EL (cell line): ENCODE data around the gene C15orf62.

Experiments used
- DNase-seq: peaks from one replicate; pipeline ENCODE4 v3.0.0-alpha.2; 2016

C15orf62 gene

DNA sequence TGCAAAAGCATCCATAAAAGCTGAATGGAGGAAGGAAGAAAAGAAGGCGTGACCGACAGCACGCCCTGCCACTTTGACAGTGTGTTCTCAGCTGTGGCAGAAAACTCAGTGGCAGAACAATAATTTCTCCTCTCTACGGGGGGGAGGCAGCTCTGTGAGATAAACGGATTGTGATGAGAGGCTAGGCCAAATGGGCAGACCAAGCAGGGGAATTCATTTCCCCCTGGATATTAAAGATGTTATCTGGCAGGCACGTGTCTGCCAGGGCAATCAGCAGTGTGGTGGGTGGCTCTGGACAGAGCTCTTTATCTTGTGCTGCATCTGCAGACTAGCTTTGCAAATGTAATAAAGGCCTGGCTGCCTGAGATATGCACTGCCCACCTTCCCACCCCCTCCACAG is 12.8 kb upstream of the C15orf62 start:
- no peak for DNase-seq

DNA sequence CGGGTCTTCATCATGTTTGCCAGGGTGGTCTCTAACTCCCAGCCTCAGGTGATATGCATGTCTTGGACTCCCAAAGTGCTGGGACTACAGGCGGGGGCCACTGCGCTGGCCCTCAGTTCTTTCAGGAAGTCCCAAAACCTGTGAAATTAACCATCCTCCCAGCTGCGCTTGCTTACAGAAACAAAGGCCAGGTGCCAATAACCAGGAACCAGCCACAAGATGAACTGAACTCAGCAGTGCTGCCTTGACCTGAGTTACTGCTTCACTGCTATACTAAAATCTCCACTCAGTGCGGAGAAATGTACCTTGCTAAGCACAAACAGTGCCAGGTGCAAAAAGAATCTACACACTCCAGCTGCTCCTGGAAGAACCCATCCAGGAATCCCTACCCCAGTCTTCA is 9.8 kb upstream of the C15orf62 start:
- no peak for DNase-seq

- DNase-seq, result peak; percentile 59
Measured at GRCh38 chr15:40762919-40763800, 6.6 kb upstream of the C15orf62 start.

DNA sequence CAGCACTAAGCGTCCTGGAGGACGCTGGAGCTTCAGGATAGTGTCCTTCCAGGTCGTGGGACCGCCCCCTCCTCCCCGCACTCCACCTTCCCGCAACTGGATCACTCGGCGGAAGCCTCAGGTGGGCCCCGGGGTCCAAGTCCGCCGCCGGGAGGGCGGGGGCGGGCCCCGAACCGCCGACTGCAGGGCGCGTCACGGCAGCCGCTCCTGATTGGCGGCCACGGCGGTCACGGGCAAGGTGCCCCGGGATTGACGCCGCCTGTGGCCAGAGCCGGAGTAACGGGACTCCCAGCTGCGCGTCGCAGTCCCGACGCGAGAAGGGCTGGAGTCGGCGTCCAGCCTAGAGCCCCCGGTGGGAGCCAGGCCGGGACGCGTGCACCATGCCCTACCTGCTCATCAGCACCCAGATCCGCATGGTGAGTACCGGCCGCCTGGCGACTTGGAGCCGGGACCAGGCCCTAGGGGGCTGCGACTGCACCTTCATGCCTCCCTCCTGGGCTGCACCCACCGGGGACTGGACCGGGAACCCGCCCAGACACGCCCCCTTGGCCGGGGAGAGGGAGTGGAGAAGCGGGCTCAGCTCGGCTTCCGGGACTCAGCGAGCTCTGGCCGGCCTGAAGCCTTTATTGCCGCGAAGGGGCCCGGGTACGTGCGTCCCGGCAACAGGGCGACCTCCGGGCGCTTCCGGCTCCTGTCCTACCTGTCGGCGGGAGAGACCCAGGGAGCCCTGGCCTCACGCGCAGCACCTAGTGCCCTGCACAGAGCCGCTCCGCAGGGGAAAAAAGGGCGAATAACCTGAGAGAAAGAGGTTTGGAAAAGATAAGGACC is 5.8 kb upstream of the C15orf62 start, which contains the start of gene GCHFR:
GCHFR (plus strand) TSS at position 268 of the 828 bp plus-strand sequence; CDS start at position 381, 113 bp downstream.
- DNase-seq, result peak; percentile 73

- no peak for DNase-seq
Measured at GRCh38 chr15:40764629-40765103, 5.1 kb upstream of the C15orf62 start.

DNA sequence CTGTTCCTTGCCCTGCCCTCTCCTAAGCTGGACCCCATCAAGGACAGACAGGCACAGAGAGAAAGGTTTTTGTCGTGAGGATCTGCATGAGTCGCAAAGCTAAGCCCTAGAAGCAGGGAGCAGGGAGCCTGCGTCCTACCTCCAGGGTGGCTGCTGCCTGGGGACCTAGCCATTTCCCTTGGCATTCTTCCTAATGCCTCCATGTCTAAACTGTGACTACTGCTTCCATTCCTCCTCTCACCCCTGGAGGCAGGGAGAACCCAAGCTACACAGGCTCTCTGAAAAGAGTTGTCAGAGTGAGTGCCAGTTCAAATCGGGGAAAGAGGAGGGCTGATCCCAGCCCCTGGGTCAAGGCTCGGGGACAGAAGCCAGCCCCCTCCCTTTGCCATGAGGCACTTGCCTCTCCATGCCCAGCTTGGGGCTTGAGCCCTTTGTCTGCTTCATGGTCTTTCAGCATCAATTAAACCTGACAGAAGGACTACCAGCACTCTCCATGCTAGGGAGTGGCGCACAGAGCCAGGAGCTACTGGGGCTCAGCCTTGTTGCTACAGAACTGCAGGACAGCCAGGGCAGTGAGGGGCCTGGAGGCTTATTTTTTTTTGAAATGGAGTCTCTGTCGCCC is 3.5 kb upstream of the C15orf62 start:
- no peak for DNase-seq

DNA sequence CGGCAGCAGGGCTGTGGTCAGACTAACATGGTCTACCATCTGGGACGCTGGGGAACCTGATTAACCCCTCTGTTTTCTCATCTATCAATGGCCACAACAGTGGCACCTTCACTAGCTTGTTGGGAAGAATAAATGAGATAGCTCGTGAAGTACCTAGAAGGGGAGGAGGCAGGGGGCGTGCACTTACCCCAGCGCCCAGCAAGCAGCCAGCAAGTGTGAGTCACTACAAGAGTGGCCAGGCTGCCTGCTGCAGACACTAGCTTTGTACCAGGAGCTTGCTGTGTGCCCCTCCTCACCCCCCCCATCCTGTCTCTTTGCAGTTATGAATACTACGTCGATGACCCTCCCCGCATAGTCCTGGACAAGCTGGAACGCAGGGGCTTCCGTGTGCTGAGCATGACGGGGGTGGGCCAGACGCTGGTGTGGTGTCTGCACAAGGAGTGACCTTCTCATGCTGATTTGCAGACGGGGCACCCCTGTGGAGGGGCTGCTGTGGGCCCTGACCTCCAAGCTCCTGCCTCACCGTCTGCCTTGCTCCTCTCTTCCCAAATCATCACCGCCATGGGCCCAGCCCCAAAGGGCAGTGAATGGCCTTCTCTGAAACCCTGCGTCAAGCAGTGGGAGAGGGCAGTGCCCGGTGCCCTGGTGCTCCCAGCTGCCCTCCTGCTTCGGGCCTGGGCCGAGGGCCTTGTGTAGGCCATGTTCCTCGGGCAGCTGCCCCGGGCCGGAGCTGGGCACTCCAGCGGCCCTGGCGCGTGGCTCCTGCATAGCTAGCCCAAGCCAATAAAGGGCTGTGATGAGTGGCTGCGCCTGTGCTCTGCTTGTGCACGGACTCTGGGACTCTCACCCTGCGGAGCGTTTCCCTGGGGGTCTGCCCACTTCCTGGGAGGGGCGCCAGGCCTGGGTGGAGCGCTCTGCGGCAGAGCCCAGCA is 2.6 kb upstream of the C15orf62 start:
- no peak for DNase-seq

DNA sequence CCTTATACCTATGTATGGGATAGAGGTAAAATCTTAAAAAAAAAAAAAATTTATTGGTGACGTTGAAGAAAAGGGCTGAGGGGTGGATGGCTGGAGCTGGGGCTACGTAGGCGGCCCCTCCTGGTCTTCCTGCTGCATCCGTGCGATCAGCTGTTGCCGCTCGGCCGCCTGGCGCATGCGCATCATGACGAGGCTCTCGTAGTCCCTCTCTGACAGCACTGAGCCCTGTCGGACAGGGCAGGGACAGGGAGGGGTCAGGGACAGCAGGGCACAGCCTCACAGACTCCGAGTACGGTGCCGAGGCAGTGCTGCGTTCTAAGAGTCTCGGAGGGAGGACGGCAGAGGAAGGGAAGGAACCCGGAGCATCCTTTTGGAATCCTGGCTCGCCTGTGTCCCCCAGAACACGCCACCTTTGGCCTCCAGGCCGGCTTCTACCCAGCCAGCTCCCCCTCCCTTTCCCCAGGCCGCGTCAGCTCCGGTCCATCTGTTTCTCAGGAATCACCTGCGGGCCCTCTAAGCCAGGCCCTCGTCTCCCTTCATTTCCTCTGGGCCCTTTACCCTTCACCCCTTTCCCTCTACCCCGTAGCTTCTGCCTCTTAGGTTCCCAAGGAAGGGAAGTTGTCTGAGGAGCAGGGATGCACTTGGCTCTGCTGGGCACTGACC is 1.8 kb upstream of the C15orf62 start:
- DNase-seq, result no peak

DNA sequence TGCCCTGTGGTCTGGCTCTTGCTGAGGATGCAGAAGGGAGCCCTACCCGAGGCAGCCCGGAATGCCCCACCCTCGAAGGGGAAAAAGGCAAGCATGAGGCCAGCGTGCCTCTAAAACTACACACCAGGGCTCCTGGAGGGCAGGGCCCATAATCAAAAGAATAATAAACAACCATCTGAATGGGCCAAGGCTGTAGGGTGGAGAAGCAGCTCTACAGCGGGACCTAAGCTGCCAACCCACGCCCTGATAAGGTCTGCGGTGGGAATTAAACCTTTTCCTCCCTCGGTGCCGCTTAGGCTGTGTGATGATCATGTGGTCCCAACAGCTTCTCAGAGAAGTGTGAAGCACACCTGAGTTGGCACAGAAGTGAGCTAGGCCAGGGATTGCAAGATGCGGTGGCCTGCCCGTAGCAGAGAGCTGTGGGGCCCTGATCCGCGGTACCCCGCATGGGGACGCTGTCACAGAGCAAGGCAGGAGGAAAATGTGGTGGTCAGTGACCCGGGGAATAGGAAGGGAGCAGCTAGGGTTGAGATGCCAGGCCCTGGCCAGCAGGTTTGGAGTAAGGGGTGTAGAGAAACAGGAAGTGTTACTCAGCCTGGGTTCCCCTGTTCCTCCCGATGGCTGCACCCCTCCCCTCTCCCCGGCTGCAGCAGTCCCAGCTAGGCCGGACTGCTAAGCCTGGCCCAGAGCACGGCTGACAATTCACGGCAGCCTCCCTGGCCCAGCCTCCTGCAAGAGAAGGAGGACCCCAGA is 1.1 kb upstream of the C15orf62 start:
- no peak for DNase-seq

DNA sequence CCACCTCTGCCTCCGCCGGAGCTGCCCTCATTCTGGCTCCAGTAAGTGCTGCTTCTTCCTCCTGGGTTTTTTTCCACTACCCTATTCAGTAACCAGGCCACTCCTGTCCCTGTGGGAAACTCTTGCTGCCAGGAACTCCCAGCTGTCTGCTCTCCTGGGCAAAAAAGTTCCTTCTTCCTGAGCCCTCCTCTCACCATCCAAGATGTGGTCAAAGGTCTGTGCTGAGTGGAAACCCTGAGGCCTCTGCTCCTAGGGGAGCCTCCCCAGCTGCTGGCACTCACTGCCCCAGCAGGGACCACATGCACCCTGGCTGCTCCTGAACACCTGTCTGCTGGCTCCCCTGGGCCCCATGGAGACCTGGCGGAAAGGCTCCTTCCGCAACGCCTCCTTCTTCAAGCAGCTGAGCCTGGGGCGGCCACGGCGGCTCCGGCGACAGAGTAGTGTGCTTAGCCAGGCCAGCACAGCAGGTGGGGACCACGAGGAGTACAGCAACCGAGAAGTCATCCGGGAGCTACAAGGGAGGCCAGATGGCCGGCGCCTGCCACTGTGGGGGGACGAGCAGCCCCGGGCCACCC is 454 bp downstream of the C15orf62 start:
- no peak for DNase-seq

DNA sequence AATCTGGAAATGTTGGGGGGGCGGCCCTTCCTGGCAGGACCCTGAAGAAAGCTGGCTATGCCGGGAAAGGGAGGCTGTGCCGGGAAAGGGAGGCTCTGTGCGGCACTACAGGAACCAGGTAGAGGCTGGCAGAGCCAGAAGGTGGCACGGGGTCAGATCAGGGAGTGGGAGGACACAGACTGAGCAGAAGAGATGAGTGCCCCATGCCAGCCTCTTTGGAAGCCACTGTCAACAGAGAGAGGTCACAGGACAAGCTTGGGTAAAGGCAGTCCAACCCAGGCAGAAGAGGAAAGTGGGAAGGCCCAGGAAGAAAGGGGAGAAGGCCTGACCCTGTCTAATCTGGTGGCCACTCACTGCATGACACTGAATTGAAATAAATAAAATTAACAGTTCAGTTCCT is 1.5 kb downstream of the C15orf62 start:
- DNase-seq, result no peak

DNA sequence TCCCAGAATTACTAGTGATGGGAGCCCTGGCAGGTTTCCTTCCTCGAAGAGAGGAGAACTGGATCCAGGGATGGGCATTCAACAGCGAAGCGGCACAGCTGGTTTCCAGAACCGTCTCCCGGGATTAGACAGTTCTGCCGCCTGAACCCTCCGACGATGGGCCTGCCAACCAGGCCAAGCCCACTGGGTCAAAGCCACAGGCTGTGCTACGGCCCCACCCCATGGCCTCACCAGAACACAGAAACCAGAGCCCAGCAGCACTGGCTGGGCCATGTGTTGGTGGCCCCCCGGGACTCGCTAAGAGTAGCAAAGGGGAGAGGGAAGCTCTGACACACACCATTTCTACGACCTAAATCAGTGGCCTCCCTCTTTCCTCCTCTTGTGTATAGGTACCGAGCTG is 2.2 kb downstream of the C15orf62 start:
- DNase-seq, result no peak

GRCh38 chr15:40773496-40773895 is 3.7 kb downstream of the C15orf62 start:
- no peak for DNase-seq

- DNase-seq, result no peak
Measured at GRCh38 chr15:40773902-40774301, 4.1 kb downstream of the C15orf62 start.

DNA sequence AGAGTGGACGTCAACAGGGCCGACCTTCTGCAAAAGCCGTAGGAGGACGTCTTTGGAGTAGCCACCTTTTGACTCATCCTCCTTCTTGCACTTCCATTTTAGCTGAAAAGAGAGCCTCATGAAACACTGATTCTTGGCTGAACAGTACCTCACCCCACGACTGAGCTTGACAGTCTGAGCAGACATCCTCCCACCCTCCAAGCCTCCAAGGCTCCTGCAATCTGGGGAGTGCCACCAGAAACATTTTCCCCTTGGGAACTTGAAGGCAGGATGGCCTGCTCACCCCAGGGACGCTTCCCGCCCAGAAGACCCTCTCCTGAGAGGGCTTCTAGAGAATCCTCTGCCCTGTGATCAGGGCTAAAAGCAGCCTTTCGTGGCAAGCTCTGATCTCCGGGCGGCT is 5.2 kb downstream of the C15orf62 start:
- DNase-seq, result no peak

DNA sequence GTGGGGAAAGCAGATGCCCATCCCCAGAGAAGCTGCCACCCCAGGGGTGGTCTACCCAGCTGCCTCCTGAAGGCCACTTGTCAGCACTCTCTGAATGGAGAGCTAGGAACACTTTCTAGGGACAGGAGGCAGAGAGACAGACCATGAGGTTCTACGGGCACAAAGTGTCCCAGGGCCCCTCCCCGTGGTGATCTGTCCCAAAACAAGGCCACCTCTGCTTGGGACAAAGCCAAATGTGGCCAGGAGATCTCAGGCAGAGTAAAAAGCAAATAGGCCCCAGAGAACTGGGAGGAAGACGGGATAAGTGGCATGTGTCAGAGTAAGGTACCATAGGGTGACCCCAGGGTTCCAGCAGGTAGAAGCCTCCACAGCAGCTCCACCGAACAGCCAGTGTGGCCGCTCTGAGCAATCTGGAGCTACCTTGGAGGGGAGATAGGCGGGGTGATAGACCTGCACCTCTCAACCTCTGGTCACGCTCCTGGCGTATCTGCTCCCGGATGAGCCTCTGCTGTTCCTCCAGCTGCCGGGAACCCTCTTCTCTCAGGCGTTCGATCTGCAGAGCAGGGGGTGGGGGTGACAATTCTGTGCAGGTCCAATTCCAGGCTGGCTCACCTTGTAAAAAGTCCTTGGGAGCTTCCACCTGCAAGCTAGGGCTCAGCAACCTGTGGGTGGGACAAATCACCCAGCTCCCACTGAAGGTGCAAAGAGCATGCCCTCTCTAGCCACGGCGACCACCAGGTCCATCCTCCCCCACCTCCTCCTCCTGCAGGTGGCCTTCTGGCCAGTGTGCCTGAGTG is 6.2 kb downstream of the C15orf62 start:
- DNase-seq, result no peak

- peak; percentile 69 for DNase-seq
Measured at GRCh38 chr15:40776537-40777141, 6.9 kb downstream of the C15orf62 start.

- peak; percentile 23 for DNase-seq
Measured at GRCh38 chr15:40782609-40783227, 12.9 kb downstream of the C15orf62 start.

DNA sequence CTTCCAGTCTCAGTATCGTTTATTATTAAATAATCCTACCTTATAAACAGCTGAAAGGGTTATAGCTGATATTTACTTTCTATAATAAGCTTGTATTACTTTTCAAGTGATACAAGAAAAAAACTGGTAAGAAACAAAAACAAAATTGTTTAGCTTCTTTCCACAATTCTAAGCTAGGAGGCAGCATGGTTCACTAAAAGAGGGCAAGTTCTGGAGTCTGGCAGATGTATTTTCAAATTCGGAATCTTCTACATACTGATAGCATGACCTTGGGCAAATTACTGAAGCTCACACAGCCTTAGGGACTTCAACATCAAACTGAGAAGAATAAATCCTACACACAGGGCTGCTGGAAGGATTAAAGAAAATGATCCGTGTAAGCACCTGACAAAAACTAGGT is 15.4 kb downstream of the C15orf62 start:
- DNase-seq, result no peak
